HEK293 (cell line): ENCODE measurements around the gene ST7.
A peak's percentile ranks its signal among the peaks of the same experiment; 100 is the strongest.

Experiments
- CTCF ChIA-PET: fragments of 350-600 bp; formaldehyde crosslinking; extraction: SDS; loops from one replicate; lab custom pipeline; 2021; ENCODE audit warnings: antibody characterized with exemption; lab: Yijun Ruan, JAX
- POLR2A ChIA-PET: fragments of 300-600 bp; formaldehyde crosslinking; extraction: SDS; loops from one replicate; lab custom pipeline; 2020; ENCODE audit warnings: antibody characterized with exemption, inconsistent platforms; lab: Yijun Ruan, JAX
- H3K27ac ChIP-seq: fragments of 200-500 bp; sonication (Bioruptor generic); 2 replicates; pipeline ENCODE4 v1.5.1; 2014; ENCODE audit warnings: low read depth, low read length, control low read depth, inconsistent platforms; ENCODE audit errors: extremely low read depth
- H3K36me3 ChIP-seq, 2 experiments: fragments of 200-500 bp in 1 of 2; sonication (Bioruptor generic) in 1 of 2; 1 replicate in 1 of 2; 2 replicates in 1 of 2; pipeline ENCODE4 v1.5.1; 2014 to 2017; ENCODE audit warnings: inconsistent platforms in 2 of 2, low read length in 2 of 2; ENCODE audit not compliant: control insufficient read depth in 2 of 2, insufficient read depth in 1 of 2
- H3K4me1 ChIP-seq: fragments of 200-500 bp; sonication (Bioruptor generic); 2 replicates; pipeline ENCODE4 v1.5.1; 2014; ENCODE audit warnings: mild to moderate bottlenecking, low read length, inconsistent platforms; ENCODE audit not compliant: control insufficient read depth, insufficient read depth
- H3K4me3 ChIP-seq: 2 replicates; pipeline ENCODE4 v1.5.1; 2011; ENCODE audit warnings: low read depth, mild to moderate bottlenecking, control low read depth, low read length, moderate library complexity
- H3K9me3 ChIP-seq: fragments of 200-500 bp; sonication (Bioruptor generic); 2 replicates; pipeline ENCODE4 v1.5.1; 2014; ENCODE audit warnings: low read depth, low read length, inconsistent platforms; ENCODE audit not compliant: control insufficient read depth, insufficient read depth
- GLI2 ChIP-seq: fragments of 450-650 bp; formaldehyde crosslinking; IDR thresholded peaks from 2 replicates; pipeline ENCODE4; 2017; ENCODE audit warnings: missing biosample characterization, missing genetic modification characterization, low read depth, borderline replicate concordance
- RBAK ChIP-seq: fragments of 450-650 bp; formaldehyde crosslinking; IDR thresholded peaks from 2 replicates; pipeline ENCODE4 v1.5.1; 2016; ENCODE audit warnings: missing biosample characterization, missing genetic modification characterization
- REPIN1 ChIP-seq: fragments of 450-650 bp; formaldehyde crosslinking; IDR thresholded peaks from 2 replicates; pipeline ENCODE4 v1.5.1; 2017; ENCODE audit warnings: missing biosample characterization, missing genetic modification characterization, low read depth
- ZBTB21 ChIP-seq: fragments of 450-650 bp; formaldehyde crosslinking; IDR thresholded peaks from 2 replicates; pipeline ENCODE4 v1.5.1; 2017; ENCODE audit warnings: missing biosample characterization, missing genetic modification characterization
- ZBTB8A ChIP-seq: fragments of 450-650 bp; formaldehyde crosslinking; IDR thresholded peaks from 2 replicates; pipeline ENCODE4 v1.5.1; 2016; ENCODE audit warnings: missing biosample characterization, missing genetic modification characterization
- ZNF140 ChIP-seq: fragments of 450-650 bp; formaldehyde crosslinking; IDR thresholded peaks from 2 replicates; pipeline ENCODE4 v1.5.1; 2016; ENCODE audit warnings: missing biosample characterization, missing genetic modification characterization
- ZNF157 ChIP-seq: fragments of 450-650 bp; formaldehyde crosslinking; IDR thresholded peaks from 2 replicates; pipeline ENCODE4 v1.5.1; 2016; ENCODE audit warnings: missing biosample characterization, missing genetic modification characterization
- ZNF175 ChIP-seq: fragments of 450-650 bp; formaldehyde crosslinking; IDR thresholded peaks from 2 replicates; pipeline ENCODE4 v1.5.1; 2016; ENCODE audit warnings: missing biosample characterization, missing genetic modification characterization
- ZNF19 ChIP-seq: fragments of 450-650 bp; formaldehyde crosslinking; IDR thresholded peaks from 2 replicates; pipeline ENCODE4; 2016; ENCODE audit warnings: missing biosample characterization, missing genetic modification characterization, low read depth
- ZNF211 ChIP-seq: fragments of 450-650 bp; formaldehyde crosslinking; IDR thresholded peaks from 2 replicates; pipeline ENCODE4 v1.5.1; 2016; ENCODE audit warnings: low read depth, missing biosample characterization, missing genetic modification characterization
- ZNF221 ChIP-seq: fragments of 450-650 bp; formaldehyde crosslinking; IDR thresholded peaks from 2 replicates; pipeline ENCODE4 v1.5.1; 2017; ENCODE audit warnings: missing biosample characterization, missing genetic modification characterization, borderline replicate concordance
- ZNF24 ChIP-seq: fragments of 450-650 bp; formaldehyde crosslinking; IDR thresholded peaks from 2 replicates; pipeline ENCODE4 v1.5.1; 2016; ENCODE audit warnings: missing biosample characterization, missing genetic modification characterization
- ZNF404 ChIP-seq: fragments of 450-650 bp; formaldehyde crosslinking; IDR thresholded peaks from 2 replicates; pipeline ENCODE4 v1.5.1; 2017; ENCODE audit warnings: missing biosample characterization, missing genetic modification characterization
- ZNF521 ChIP-seq: fragments of 450-650 bp; formaldehyde crosslinking; IDR thresholded peaks from 2 replicates; pipeline ENCODE4 v1.5.1; 2017; ENCODE audit warnings: missing biosample characterization, mild to moderate bottlenecking, missing genetic modification characterization
- ZNF548 ChIP-seq: fragments of 450-650 bp; formaldehyde crosslinking; IDR thresholded peaks from 2 replicates; pipeline ENCODE4 v1.5.1; 2016; ENCODE audit warnings: missing biosample characterization, missing genetic modification characterization
- ZNF610 ChIP-seq: fragments of 450-650 bp; formaldehyde crosslinking; IDR thresholded peaks from 2 replicates; pipeline ENCODE4 v1.5.1; 2016; ENCODE audit warnings: missing biosample characterization, missing genetic modification characterization, borderline replicate concordance
- ZNF660 ChIP-seq: fragments of 450-650 bp; IDR thresholded peaks from 2 replicates; pipeline ENCODE4 v1.5.1; 2018; ENCODE audit warnings: missing biosample characterization, mild to moderate bottlenecking, missing genetic modification characterization
- ZNF670 ChIP-seq: fragments of 450-650 bp; formaldehyde crosslinking; IDR thresholded peaks from 2 replicates; pipeline ENCODE4 v1.5.1; 2016; ENCODE audit warnings: missing biosample characterization, missing genetic modification characterization, low read depth
- ZNF830 ChIP-seq: fragments of 450-650 bp; IDR thresholded peaks from 2 replicates; pipeline ENCODE4 v1.5.0; 2018; ENCODE audit warnings: missing biosample characterization, missing genetic modification characterization, low read depth, mild to moderate bottlenecking, moderate library complexity
- ZNF837 ChIP-seq: fragments of 450-650 bp; formaldehyde crosslinking; IDR thresholded peaks from 2 replicates; pipeline ENCODE4 v1.5.1; 2016; ENCODE audit warnings: missing biosample characterization, missing genetic modification characterization
- ZSCAN16 ChIP-seq: fragments of 450-650 bp; formaldehyde crosslinking; IDR thresholded peaks from 2 replicates; pipeline ENCODE4 v1.5.1; 2016; ENCODE audit warnings: missing biosample characterization, missing genetic modification characterization
- TF ChIP-seq, protein P1 (sequence below): fragments of 450-650 bp; formaldehyde crosslinking; IDR thresholded peaks from 2 replicates; pipeline ENCODE4 v1.5.1; 2016; ENCODE audit warnings: missing biosample characterization, missing genetic modification characterization
- TF ChIP-seq, protein P2 (sequence below): fragments of 450-650 bp; formaldehyde crosslinking; IDR thresholded peaks from 2 replicates; pipeline ENCODE4 v1.5.1; 2017; ENCODE audit warnings: missing biosample characterization, missing genetic modification characterization
- TF ChIP-seq, protein P3 (sequence below): fragments of 450-650 bp; formaldehyde crosslinking; IDR thresholded peaks from 2 replicates; pipeline ENCODE4 v1.5.1; 2016; ENCODE audit warnings: missing biosample characterization, missing genetic modification characterization
- TF ChIP-seq, protein P4 (sequence below): fragments of 450-650 bp; formaldehyde crosslinking; IDR thresholded peaks from 2 replicates; pipeline ENCODE4 v1.5.1; 2017; ENCODE audit warnings: missing biosample characterization, missing genetic modification characterization
- TF ChIP-seq, protein P5 (sequence below): fragments of 450-650 bp; formaldehyde crosslinking; IDR thresholded peaks from 2 replicates; pipeline ENCODE4 v1.5.1; 2016; ENCODE audit warnings: missing biosample characterization, missing genetic modification characterization

Gene ST7

DNA sequence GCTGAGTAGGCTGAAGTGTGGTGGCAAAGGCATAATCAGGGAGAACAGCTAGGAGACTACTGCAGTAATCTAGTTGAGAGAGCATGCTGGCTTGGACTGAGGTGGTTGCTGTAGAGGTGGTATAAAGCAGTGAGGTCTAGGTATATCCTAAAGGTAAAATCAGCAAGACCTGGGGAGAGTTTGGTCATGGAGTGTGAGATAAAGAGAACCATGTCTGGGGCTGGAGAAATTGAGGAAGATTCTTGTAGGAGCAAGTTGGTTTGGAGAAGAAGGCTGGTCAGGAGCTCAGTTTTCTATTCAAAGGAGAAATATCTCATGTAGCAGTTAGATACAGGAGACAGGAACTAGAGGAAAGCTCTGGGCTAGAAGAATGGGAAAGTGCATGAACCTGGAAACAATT lies 32.9 kb upstream of the ST7 start:
- Histone ChIP-seq H3K36me3 (peaks cover 17 to 23% of the 10 kb centered on the region in 2 experiments), H3K27ac (no peak overlapping the region), H3K9me3 (no peaks in the 10 kb centered on the region), H3K4me1 (no peaks in the 10 kb centered on the region), H3K4me3 (no peak overlapping the region)
- ChIA-PET CTCF (interaction anchor here (1.0 kb wide), 1 partner anchor 205 kb away, joined by 3 read pairs; no protein-coding TSS in a partner anchor), POLR2A (no interaction called here)
- TF ChIP-seq ZNF404, result no peak
- no peak for TF ChIP-seq ZNF521 (tag by site-specific recombination)
- TF ChIP-seq ZNF211 (tag by site-specific recombination), result peak; percentile 41; the same call in 1 of the 2 replicates
- no peak for TF ChIP-seq ZSCAN16
- TF ChIP-seq ZBTB21 (tag by site-specific recombination), result no peak
- no peak for TF ChIP-seq ZNF660 (tag by site-specific recombination)
- no peak for TF ChIP-seq ZBTB8A (tag by site-specific recombination)

DNA sequence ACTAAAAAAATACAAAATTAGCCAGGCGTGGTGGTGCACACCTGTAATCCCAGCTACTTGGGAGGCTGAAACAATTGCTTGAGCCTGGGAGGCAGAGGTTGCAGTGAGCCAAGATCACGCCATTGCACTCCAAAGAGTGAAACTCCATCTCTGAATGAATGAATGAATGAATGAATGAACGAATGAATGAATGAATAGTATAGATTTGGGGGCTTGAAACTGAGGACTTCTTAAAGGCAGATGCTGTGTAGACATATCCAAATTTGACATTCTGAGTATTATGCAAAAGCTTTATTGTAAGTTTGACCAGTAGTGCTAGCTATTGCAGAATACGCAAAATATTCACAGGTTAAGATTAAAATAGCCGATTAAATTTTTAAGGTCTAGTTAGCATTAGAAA lies 30.8 kb upstream of the ST7 start:
- Histone ChIP-seq H3K4me1 (no peaks in the 10 kb centered on the region), H3K27ac (no peak overlapping the region), H3K36me3 (peaks cover 1 to 8% of the 10 kb centered on the region in 2 experiments; a peak in 2 of 3 replicates), H3K9me3 (no peaks in the 10 kb centered on the region), H3K4me3 (no peak overlapping the region)
- TF ChIP-seq, protein P1, sequence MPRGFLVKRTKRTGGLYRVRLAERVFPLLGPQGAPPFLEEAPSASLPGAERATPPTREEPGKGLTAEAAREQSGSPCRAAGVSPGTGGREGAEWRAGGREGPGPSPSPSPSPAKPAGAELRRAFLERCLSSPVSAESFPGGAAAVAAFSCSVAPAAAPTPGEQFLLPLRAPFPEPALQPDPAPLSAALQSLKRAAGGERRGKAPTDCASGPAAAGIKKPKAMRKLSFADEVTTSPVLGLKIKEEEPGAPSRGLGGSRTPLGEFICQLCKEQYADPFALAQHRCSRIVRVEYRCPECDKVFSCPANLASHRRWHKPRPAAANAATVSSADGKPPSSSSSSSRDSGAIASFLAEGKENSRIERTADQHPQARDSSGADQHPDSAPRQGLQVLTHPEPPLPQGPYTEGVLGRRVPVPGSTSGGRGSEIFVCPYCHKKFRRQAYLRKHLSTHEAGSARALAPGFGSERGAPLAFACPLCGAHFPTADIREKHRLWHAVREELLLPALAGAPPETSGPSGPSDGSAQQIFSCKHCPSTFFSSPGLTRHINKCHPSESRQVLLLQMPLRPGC (tag by site-specific recombination), result no peak
- no peak for TF ChIP-seq ZNF140 (tag by site-specific recombination)
- peak; percentile 60; the same call in 1 of the 2 replicates for TF ChIP-seq ZNF24 (tag by site-specific recombination)
- TF ChIP-seq, protein P2, sequence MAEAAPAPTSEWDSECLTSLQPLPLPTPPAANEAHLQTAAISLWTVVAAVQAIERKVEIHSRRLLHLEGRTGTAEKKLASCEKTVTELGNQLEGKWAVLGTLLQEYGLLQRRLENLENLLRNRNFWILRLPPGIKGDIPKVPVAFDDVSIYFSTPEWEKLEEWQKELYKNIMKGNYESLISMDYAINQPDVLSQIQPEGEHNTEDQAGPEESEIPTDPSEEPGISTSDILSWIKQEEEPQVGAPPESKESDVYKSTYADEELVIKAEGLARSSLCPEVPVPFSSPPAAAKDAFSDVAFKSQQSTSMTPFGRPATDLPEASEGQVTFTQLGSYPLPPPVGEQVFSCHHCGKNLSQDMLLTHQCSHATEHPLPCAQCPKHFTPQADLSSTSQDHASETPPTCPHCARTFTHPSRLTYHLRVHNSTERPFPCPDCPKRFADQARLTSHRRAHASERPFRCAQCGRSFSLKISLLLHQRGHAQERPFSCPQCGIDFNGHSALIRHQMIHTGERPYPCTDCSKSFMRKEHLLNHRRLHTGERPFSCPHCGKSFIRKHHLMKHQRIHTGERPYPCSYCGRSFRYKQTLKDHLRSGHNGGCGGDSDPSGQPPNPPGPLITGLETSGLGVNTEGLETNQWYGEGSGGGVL, result no peak
- no peak for TF ChIP-seq ZNF157 (tag by site-specific recombination)
- TF ChIP-seq, protein P3, sequence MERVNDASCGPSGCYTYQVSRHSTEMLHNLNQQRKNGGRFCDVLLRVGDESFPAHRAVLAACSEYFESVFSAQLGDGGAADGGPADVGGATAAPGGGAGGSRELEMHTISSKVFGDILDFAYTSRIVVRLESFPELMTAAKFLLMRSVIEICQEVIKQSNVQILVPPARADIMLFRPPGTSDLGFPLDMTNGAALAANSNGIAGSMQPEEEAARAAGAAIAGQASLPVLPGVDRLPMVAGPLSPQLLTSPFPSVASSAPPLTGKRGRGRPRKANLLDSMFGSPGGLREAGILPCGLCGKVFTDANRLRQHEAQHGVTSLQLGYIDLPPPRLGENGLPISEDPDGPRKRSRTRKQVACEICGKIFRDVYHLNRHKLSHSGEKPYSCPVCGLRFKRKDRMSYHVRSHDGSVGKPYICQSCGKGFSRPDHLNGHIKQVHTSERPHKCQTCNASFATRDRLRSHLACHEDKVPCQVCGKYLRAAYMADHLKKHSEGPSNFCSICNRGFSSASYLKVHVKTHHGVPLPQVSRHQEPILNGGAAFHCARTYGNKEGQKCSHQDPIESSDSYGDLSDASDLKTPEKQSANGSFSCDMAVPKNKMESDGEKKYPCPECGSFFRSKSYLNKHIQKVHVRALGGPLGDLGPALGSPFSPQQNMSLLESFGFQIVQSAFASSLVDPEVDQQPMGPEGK (tag by site-specific recombination), result no peak
- TF ChIP-seq ZNF19 (tag by site-specific recombination), result no peak
- TF ChIP-seq, protein P4, sequence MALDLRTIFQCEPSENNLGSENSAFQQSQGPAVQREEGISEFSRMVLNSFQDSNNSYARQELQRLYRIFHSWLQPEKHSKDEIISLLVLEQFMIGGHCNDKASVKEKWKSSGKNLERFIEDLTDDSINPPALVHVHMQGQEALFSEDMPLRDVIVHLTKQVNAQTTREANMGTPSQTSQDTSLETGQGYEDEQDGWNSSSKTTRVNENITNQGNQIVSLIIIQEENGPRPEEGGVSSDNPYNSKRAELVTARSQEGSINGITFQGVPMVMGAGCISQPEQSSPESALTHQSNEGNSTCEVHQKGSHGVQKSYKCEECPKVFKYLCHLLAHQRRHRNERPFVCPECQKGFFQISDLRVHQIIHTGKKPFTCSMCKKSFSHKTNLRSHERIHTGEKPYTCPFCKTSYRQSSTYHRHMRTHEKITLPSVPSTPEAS (tag by site-specific recombination), result no peak
- ChIA-PET CTCF (no interaction called here), POLR2A (no interaction called here)

DNA sequence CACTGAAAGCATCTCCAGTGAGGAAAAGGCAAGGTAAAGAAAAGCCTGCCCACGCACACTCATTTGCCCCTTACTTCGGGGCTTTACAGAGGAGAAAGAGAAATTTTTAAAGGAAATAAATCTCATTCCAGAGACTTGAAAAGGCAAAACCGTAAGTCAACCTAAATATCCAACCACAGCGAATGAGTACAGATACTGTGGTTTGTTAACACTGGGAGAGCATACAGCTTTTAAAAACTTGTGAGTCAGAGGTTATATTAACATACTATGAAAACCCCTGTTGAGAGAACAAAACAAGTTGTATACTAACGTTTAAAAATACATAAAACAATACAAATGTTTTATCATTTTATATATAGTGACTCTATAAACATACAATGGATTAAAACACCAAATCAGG lies 28.6 kb upstream of the ST7 start:
- Histone ChIP-seq H3K4me1 (no peaks in the 10 kb centered on the region), H3K4me3 (no peak overlapping the region), H3K27ac (no peak overlapping the region), H3K9me3 (no peaks in the 10 kb centered on the region), H3K36me3 (no peaks in the 10 kb centered on the region)
- ChIA-PET CTCF (no interaction called here), POLR2A (no interaction called here)
- TF ChIP-seq, protein P5, sequence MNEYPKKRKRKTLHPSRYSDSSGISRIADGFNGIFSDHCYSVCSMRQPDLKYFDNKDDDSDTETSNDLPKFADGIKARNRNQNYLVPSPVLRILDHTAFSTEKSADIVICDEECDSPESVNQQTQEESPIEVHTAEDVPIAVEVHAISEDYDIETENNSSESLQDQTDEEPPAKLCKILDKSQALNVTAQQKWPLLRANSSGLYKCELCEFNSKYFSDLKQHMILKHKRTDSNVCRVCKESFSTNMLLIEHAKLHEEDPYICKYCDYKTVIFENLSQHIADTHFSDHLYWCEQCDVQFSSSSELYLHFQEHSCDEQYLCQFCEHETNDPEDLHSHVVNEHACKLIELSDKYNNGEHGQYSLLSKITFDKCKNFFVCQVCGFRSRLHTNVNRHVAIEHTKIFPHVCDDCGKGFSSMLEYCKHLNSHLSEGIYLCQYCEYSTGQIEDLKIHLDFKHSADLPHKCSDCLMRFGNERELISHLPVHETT (tag by site-specific recombination), result no peak
- TF ChIP-seq RBAK (tag by site-specific recombination) (no peak), ZNF175 (tag by site-specific recombination) (no peak), ZNF548 (no peak), ZNF837 (tag by site-specific recombination) (no peak), REPIN1 (tag by site-specific recombination) (no peak), ZNF610 (tag by site-specific recombination) (no peak), ZNF670 (tag by site-specific recombination) (no peak), GLI2 (tag by site-specific recombination) (no peak), ZNF830 (no peak), ZNF221 (tag by site-specific recombination) (no peak)
